Chondrocyte (in vitro differentiated cells): Measurements from ENCODE around the gene TXLNA. TPM values are rescaled to one million over a fixed set of nuclear protein-coding genes. Genes with fewer than 3 reads are reported as not detected.

Experiments used
- DNase-seq: peaks from one replicate; pipeline ENCODE4 v3.0.0; 2021; ENCODE audit warnings: mixed read lengths, low spot score
- H3K27ac Mint-ChIP-seq: one replicate; pipeline ENCODE4 v1.8.0; 2021; ENCODE audit warnings: mild to moderate bottlenecking, moderate library complexity, mixed read lengths; ENCODE audit not compliant: unreplicated experiment
- H3K27me3 Mint-ChIP-seq: 2 replicates; pipeline ENCODE4 v1.8.0; 2021; ENCODE audit warnings: low read depth, mixed read lengths
- H3K36me3 Mint-ChIP-seq: 2 replicates; pipeline ENCODE4 v1.8.0; 2021; ENCODE audit warnings: low read depth, mixed read lengths
- H3K4me1 Mint-ChIP-seq: 2 replicates; pipeline ENCODE4 v1.8.0; 2021; ENCODE audit warnings: low read depth, mild to moderate bottlenecking, mixed read lengths
- H3K4me3 Mint-ChIP-seq: one replicate; pipeline ENCODE4 v1.8.0; 2021; ENCODE audit warnings: mild to moderate bottlenecking, moderate library complexity, mixed read lengths; ENCODE audit not compliant: unreplicated experiment
- H3K9me3 Mint-ChIP-seq: 2 replicates; pipeline ENCODE4 v1.8.0; 2021; ENCODE audit warnings: low read depth, mixed read lengths
- CTCF ChIP-seq: fragments of 200-600 bp; sonication (generic); IDR thresholded peaks from 2 replicates; pipeline ENCODE4 v1.5.0; 2021; ENCODE audit warnings: antibody characterized with exemption, mild to moderate bottlenecking, moderate library complexity
- total RNA-seq: library from RNA; stranded (reverse); gene quantifications from 3 replicates; pipeline ENCODE4 v1.2.1, GENCODE V29; 2021

Gene TXLNA
- total RNA-seq, 1 donor from 2014 or later = 86.7 TPM

GRCh38 chr1:32239337-32239736, 59.9 kb downstream of the TXLNA start:
- peak overlapping the region; percentile 89 for H3K4me3 Mint-ChIP-seq
- peaks cover 38% of the 10 kb centered on the region for H3K4me1 Mint-ChIP-seq
- no peaks in the 10 kb centered on the region for H3K27me3 Mint-ChIP-seq
- no peaks in the 10 kb centered on the region for H3K9me3 Mint-ChIP-seq
- H3K27ac Mint-ChIP-seq = peak overlapping the region; percentile 28
- no peak for TF ChIP-seq CTCF
- H3K36me3 Mint-ChIP-seq = no peaks in the 10 kb centered on the region
- DNase-seq = no peak

- H3K4me1 Mint-ChIP-seq = peaks cover 38% of the 10 kb centered on the region
- no peak for TF ChIP-seq CTCF
- H3K9me3 Mint-ChIP-seq = no peaks in the 10 kb centered on the region
- peak overlapping the region; percentile 63 for H3K27ac Mint-ChIP-seq
- H3K27me3 Mint-ChIP-seq = no peaks in the 10 kb centered on the region
- H3K4me3 Mint-ChIP-seq = peak overlapping the region; percentile 89
- H3K36me3 Mint-ChIP-seq = no peaks in the 10 kb centered on the region
- DNase-seq = no peak
Observed at GRCh38 chr1:32239790-32240139, 60.3 kb downstream of the TXLNA start.

- Mint-ChIP-seq H3K36me3 (no peaks in the 10 kb centered on the region), H3K4me3 (peak overlapping the region; percentile 89), H3K4me1 (peaks cover 38% of the 10 kb centered on the region), H3K27me3 (no peaks in the 10 kb centered on the region), H3K27ac (peak overlapping the region; percentile 94), H3K9me3 (no peaks in the 10 kb centered on the region)
- peak; percentile 60 for TF ChIP-seq CTCF
- DNase-seq = no peak
Observed at GRCh38 chr1:32240140-32240951, 60.9 kb downstream of the TXLNA start.

- Mint-ChIP-seq H3K27me3 (no peaks in the 10 kb centered on the region), H3K27ac (peak overlapping the region; percentile 94), H3K4me3 (peak overlapping the region; percentile 89), H3K36me3 (no peaks in the 10 kb centered on the region), H3K9me3 (no peaks in the 10 kb centered on the region), H3K4me1 (peaks cover 35% of the 10 kb centered on the region)
- no peak for DNase-seq
- peak; percentile 46 for TF ChIP-seq CTCF
Observed at GRCh38 chr1:32241001-32241763, 61.7 kb downstream of the TXLNA start.

GRCh38 chr1:32242341-32242851, 62.9 kb downstream of the TXLNA start:
- no peaks in the 10 kb centered on the region for H3K36me3 Mint-ChIP-seq
- no peaks in the 10 kb centered on the region for H3K27me3 Mint-ChIP-seq
- TF ChIP-seq CTCF = no peak
- H3K4me3 Mint-ChIP-seq = peak overlapping the region; percentile 46
- no peaks in the 10 kb centered on the region for H3K9me3 Mint-ChIP-seq
- H3K4me1 Mint-ChIP-seq = peaks cover 45% of the 10 kb centered on the region
- no peak for DNase-seq
- no peak overlapping the region for H3K27ac Mint-ChIP-seq
